HG02840 (cell line): Measurements from ENCODE around the gene GALNT18.

Experiments
- ATAC-seq: cut with Tn5 transposase; IDR thresholded peaks from one replicate; pipeline ENCODE4 v1.9.1; 2021; ENCODE audit warnings: mild to moderate bottlenecking, moderate library complexity, moderate number of reproducible peaks; ENCODE audit not compliant: unreplicated experiment, low FRiP score

Gene GALNT18

DNA sequence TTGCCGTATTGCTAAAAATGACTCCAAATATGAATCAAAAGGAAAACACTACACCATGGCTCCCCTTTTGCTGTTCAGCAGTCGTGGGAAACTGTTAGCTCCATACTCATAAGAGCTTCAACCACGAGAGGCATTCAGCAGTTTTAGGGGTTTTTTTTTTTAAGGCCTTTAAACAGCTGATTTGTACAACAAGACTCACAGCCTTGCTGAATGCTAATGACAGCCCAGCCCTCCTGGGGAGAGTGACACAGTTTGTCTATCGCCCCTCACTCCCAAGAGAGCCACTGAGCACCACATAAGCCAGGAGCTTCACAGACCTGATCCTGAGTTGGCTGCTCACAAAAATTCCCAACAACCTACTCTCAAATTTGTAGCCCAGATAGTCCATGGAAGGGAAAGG is 32.4 kb downstream of the GALNT18 start:
- no peak for ATAC-seq

DNA sequence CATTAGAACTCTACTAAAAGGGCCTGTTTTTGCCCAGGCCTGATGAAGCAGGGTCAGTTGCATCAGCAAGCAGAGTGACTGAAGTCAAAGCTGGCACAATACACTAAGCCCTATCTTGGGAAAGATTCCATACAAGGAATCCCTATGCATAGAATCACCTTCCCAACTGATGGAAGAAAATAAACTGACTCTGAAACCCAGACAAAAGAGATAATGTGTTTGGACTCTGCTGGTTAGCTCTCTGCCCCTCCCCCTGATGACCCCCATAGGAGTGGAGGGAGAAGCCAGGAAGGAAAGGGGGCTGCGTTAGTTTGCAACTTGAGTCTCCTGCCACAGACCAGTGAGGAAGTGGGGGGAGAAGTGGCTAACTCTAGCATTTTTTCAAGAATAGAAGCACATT is 32.9 kb downstream of the GALNT18 start:
- no peak for ATAC-seq

DNA sequence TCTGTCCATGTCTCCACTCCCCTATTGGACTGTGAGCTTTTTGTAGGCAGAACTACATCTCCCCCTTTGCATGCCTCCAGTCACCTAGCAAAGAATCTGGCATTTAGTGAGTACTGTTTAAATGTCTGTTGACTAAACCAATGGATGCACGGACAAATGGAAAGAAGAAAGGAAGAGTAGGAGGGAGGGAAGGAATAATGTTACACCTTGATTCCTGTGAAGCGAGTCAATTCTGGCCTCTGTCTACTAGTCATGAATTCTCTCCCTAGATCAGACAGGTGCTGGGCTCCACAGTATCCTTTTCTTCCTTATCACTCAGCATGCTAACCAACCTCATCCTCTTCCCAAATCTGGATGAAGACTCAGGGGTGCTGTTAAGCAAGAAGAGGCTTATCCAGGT is 33.6 kb downstream of the GALNT18 start:
- no peak for ATAC-seq

DNA sequence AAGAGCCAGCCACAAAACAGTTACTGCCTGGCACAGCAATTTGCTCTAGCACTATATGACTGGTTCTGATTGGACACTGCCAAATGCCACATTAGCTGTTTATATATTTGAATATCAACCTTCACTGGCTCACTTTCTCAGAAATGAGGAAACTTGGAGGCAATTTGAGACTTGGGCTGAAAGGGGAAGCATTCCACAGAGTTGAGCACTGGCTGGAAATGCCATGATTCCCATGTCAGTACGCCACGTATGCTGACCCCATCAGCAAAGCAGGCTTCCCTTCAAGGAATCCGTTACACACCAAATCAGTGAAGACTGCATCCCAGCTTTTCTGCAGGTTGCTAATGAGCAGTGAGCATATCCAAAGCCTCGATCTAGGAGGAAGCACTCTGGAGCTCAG is 34.7 kb downstream of the GALNT18 start:
- ATAC-seq: no peak

DNA sequence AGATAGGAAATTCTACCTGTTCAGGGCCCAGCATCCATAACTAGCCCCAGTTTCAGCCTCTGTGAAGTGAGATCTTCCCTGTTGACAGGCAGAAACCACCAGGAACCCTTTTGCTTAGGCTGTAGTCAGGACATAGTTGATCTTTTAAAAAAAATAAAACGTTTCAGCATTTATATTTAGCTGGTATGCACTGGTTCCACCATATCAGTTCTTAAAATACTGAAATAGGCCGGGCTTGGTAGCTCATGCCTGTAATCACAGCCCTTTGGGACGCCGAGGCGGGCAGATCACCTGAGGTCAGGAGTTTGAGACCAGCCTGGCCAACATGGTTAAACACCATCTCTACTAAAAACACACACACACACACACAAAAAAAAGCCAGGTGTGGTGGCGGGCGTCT is 35.3 kb downstream of the GALNT18 start:
- ATAC-seq: no peak

DNA sequence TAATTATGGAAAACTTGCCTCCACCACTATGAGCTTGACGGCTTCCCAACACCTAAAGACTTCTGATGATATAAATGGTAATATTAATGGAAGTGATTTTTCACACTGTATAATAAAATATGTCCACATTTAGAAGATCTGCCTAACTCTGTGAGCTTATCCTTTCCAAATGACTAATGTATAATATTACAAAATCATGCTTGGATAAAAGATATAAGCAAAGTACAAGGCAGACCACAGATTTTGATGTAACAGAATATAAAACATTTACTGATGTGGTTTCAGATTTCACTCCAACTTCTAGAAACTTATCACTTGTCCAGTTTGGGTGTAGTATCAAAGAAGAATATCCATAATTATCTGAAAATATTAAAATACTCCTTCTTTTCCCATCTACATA is 36.9 kb downstream of the GALNT18 start:
- no peak for ATAC-seq

DNA sequence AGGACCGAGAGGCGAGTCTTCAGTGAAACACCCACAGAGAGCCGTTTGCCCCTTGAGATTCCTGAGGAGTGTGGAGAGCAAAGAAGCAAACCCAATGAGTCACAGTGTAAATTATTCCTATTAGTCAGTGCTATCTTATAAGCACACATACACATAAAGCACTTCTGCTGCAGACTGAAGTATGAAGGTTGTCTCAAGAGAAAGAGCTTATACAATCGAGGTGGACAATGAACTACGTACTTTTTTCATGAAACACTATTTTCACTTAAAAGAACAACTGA is 37.3 kb downstream of the GALNT18 start:
- ATAC-seq: no peak

DNA sequence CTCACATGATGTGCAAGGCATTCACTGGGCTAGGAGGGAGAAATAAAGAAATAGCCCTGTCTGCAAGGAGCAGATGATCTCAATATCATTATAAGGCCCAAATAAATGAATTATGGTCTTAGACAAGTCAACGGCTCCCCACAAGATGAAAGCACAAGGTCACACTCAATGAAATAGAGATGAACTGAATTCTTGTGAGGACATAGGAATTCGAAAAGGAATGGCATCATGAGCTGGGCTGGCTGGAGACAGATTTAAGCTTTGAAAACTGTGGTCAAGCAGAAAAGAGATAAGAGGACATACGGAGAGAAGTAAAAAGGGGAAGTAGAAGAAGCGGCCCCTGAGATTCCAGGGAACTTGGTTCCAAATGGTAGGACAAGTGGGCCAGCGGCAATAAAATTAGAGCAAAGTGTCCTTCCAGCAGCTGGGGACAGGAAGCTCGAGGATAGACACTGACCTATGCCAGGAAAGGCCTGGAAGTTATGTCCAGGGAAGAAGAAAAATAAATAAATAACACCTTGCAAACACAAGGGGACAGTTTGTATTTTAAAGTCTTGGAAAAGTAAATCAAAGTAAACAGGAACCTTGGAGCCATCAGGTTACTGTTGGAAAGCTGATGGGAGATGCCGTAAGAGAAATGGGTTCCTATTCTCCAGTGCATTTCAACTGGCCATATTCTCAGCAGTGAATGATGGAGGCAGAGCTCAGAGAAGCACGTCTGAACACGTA is 37.8 kb downstream of the GALNT18 start:
- no peak for ATAC-seq

DNA sequence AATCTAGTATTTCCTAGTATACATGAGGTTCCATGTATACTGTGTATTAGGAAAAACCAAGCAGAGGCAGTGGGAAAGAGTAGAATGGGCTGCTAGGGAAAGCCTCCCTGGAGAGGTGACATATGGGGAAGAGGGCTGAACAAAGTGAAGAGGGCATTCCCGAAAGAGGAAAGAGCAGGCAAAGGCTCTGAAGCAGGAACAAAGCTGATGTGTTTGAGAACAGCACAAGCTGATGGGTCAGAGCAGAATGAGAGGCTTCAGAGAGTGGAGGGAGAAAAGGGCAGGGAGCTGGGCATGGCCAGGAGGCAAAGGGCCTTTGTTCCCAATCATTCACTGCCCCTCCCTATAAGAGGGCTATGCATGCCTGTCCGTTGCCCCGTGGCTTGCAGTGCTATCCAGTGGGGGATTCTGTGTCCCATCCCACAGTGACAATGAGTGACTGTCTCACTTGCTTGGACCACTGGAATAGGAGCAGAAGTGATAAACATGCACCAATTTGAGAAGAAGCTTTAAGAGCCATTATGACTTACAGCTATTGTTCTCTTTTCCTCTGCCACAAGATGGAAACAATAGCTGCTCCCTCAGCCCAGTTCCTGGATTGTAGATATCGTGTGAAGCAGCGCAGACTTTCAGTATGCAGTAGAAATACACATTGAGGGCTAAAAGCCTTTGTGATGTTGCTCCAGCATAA is 39.6 kb downstream of the GALNT18 start:
- ATAC-seq: no peak

DNA sequence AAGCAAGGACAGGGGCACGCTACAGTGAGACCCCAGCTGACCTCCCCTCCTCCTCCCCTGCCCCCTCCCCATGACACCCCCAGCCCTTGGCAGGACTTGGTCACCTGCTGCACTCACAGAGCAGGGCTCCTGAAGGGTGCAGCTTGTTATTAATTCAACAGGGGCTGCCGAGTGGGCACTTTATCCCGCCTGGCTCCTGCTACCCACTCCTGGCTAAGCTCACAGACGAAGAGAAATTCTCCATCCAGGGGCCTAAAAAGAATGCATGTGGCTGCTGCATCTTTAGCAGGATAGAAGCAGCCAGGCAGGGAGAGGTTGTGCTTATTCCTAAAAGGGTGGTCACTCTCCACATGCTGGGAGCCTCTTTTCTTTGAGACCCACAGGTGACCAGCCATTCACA is 40.3 kb downstream of the GALNT18 start:
- no peak for ATAC-seq

DNA sequence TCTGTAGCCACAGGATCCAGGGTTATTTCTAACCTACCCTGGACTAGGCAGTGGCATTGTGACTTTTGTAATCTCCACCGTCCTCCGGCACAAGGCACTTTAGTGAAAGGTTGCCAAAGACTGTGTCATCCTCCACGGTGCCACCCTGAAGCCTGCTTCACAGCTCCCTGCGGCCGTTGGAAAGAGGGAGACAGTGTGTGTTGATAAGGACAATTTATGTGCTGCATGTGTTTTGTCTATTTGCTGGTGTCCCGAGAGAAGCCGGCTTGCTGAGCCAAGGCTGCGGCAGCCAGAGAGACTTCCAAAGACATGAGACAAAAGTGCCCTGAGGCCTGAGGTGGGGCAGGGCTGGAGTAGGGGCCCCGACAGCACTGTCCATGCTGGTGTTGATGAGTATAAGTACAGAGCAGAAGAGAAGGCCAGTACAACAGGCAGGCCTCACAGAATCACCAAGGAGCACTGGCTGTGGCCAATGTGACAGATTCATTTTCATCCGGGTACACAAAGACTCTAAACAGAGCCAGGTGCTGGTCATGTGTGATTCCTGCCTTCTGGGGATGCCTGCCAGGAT is 40.9 kb downstream of the GALNT18 start:
- ATAC-seq: no peak

DNA sequence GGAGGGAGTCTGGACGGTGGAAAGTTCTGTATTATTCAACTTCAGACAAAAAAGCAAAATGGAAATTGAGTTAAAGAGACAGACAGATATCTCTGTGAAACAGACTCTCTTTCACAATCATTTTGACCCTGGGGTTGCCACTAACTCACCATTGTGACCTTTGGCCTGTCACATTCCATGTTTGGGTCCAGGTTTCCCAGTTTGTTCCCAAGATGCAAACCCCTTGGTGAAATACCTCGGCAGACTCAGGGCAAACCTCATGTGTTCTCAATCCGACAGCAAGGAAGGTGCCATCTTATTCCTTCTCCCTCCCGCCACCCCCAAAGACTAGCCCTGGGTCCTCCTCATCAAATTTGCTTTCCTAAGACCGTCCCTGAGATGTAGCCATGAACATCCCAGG is 41.8 kb downstream of the GALNT18 start:
- ATAC-seq: no peak

DNA sequence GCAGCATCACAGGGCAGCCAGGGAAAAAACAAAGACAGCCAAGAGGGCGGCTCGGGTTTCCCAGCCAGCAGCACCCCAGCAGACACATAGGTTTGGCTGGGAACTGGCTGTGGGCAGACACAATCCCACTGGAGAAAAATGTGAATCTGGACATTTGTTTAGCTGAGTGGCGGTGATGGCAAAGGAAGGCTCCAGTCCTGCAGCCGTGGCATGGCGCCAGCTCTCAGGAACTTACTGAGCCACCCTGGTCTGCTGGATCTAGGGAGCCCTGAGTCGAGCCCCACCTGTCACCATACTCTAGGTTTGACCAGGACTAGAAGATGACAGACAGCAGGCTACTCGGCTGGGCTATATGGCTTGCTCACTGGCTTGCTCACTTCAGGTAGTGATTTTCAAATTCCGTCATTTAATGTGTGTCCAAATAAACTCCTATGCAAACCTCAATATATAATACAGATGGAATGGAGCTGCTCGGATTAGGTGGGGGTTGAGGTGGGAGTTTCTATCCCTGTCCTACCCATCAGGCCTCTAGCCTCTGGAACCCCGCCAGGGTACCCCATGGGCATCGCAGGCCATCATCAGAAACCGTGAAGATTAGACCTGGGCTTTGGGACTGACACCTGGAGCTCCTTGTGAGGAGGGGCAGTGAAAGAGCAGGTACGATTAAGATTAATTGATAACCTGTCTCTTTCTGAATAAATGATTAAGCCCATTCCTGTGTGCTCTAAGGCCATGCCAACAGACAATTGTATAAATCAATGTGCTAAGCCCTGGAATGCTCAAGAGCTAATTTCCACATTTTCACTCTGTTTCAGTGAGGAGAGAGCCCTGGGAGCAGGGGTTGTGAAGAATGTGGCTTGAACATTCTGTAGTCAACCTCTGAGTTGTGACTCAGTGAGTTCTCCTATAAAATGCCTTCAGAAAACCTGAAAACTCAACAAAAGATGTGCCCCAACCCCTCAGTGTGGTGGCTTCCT is 42.5 kb downstream of the GALNT18 start:
- no peak for ATAC-seq

DNA sequence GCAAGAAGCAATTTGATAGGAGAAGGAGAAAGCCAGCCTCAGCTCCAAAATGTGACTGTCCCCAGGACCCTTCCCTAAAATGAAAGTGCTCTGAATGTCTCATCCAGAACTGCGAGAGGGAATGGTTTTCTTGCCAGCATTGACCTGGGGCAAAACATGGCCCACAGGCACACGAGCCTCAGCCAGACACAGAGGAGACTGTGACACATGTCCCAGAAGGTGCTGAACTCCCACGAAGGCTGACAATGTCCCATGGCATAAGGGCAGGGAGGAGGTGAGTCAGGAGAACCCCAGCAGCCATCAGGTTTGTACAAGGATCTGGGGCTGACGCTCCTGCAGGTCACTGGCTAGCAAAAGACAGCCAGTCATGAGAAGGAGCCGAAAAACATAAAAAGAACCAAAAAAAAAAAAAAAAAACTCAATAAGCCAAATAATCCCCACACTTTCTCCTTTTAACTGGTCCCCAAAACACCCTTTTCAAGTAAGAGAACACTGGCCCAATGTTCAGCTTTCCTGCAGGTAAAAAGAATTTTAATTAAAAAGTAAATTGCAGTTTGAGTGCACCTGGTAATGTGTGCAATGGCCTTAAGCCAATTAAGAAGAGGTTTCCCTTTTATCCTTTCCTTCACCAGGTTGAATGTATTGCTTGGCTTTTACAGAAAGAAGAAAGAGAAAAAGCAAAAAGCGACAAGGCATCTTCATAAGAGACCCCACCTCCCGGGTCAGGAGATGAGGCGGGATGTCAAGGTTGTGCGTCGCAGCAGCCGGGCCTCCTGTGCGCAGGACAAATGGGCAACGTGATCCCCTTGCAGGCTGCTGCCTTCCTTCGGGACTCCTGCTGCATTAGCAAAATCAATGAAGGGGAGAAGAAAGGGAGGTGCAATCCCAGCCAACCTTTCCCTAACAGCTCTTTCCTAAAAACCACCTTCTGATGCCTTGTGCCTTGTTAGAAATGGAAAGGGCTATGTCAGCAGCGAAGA is 43.6 kb downstream of the GALNT18 start:
- ATAC-seq: no peak

DNA sequence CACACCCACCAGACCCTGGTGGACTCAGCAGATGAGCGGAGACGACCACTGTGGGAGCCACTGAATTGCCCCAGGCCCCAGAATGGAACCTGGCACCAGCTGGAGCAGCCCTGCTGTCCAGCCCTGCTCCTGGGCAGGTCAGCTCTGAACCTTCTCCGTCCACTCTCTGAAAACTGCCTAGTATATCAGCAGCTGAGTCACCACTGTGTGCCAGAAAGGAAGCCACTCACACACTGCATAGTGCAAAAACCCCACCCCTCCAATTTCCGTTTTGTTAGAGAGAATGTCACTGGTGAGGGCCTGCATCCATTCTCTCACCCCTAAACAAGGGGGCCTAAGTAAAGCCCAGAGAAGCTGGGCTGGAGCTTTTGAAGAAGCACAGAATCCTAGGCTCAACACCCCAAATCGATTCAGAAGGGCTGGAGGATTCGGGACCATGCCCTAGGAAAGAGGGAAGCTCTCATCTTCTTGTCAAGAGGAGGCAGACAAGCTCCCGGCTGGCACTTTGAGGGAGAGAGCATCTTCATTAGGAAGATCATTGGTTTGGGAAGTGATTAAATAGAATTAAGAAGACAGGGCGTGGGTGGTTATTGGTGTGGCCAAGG is 44.5 kb downstream of the GALNT18 start:
- ATAC-seq: no peak

DNA sequence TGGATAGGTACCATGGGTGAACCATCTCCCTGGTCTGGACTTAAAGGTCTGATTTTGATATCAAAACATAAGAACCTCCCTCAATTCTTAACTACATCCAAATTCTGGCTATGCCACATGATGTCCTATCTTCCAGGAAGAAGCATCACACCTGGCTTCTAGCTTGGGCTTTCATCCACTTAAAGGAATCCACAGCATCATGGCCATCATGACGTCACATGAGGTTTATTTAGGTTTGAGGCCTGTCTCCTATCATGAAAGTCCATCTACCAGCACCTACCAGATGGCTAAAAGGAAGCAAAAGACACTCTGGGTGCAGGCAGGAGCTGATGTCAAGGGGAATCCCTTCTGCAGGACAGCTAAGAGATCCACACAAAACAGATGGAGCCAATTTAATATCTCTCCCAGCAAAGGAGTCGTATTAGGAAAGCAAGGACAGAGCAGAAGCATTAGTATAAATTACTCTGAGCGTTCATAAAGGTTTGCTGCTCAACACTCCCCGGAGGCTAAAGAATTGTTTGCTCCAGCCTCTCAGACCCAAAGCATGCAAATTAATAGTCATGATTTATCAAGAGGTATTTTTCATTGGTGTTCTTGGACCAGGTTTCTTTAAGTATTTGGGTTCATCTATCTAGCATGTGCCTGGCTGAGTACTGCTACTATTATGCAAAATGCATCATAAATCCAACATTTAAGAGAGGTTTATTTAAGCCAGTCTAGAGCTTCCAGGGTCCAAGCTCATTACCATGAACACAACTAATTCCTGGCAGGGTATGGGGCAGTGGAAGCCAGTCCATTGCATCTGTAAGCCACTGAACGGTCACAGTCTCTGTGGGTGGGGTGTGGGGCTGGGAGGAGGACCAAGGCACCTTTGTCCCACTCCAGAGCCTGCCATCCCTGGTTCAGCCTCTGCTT is 47.2 kb downstream of the GALNT18 start:
- no peak for ATAC-seq

DNA sequence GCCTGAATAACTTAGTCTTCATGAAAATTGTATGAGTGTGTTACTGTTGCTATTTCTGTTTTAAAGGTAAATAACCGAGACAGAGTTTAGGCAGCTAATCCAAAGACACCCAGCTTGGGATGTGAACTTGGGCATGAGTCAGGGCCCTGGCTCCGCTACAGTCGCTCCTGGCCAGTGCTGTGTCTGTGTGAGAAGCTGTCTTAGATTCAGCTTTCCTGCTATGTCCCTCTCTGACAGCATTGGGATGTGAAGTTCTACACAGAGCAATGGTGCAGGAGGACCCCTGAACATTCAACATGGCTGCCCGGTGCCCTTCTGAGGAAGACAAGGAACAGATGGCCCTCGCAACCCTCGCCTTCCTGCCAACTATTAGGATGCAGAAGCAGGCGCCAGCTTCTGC is 49.4 kb downstream of the GALNT18 start:
- no peak for ATAC-seq

DNA sequence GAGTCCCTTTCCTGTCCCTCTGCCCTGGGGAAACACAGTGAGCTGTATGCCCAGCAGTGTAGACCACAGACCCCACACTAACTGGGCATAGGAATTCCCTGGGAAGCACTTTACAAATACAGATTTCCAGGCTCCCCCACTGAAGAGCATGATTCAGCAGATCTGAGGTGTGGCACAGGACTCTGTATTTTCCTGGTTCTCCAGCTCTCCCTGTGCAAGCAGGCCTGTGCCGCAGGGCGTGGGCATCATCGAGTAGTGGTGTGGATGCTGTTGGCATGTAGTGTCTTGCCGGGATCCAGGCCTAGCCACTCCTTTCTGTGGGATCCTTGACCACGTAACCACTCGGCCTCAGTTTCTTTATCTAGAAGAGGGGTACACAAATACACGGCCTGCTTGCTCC is 49.9 kb downstream of the GALNT18 start:
- ATAC-seq: no peak
